Activated T-cell treated with anti-CD3 and anti-CD28 coated beads for 24 hours (primary cell): ENCODE data around the gene CACHD1.

ENCODE experiments used
- DNase-seq: peaks from one replicate; pipeline ENCODE4 v3.0.0-alpha.2; 2020; ENCODE audit warnings: low read depth

The CACHD1 gene

DNA sequence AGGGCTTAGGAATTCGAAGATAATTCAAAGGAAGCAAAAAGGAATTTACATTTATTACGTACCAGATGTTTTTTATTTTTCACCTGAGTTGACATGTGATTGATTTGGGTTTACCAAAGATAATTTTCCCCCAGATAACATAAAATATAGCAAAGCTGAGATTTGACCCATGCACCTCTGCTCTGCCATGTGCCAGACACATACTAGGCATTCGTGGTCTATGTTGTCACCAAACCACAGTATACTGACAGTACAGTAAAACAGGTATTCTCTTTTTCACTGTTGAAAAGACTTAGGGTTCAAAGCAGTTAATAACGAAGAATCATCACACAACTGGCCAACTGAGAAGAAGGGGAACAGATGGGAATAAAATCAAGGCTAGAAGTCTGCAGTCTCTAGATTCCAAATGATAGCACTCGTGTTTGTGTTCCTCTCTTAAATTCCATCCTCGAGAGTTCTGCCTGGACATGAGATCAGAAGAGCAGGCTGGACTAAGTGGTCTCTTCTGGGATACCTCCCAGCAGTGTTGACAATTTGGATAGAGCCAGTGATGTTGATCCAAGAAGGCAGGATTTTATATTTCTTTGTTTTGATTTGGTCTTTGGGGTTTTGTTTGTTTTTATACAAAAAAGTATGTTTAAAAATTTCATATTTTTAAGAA, 189.7 kb downstream of the CACHD1 start:
- no peak for DNase-seq

- no peak for DNase-seq
These were observed 193.7 kb downstream of the CACHD1 start for GRCh38 chr1:64663668-64664067.

DNA sequence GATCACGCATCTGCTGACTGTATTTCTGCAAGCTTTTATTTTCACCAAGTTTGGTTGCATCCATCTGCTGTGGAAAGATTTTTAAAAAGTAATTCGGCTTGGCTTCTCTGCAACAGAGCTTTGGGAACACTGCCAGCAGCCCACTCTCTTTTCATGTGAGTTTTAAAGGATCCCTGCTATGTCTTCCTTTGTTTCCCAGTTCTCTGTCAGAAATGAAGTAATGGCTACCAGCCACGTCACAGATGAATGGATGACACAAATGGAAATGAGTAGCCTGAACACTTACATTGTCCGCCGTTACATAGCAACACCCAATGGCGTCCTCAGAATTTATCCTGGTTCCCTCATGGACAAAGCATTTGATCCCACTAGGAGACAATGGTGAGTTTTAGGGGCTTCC, 194.4 kb downstream of the CACHD1 start:
- DNase-seq, result no peak

GRCh38 chr1:64669098-64669675, 199.3 kb downstream of the CACHD1 start:
- DNase-seq, result no peak

GRCh38 chr1:64675718-64676345, 205.9 kb downstream of the CACHD1 start:
- no peak for DNase-seq

DNA sequence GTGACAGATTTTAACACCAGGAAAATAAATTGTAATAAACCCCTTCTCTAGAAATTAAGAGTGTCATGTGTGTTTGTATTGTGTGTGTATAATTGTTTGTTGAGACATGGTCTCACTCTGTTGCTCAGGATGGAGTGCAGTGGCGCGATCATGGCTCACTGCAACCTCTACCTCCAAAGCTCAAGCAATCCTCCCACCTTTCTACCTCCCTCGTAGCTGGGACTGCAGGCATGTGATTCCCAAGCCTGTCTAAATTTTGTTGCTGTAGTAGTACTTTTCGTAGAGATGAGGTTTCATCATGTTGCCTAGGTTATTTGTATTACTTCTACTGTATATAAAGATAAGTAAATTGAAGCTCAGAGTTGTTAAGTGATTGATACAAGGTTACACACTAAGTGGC, 206.5 kb downstream of the CACHD1 start:
- DNase-seq, result no peak

DNA sequence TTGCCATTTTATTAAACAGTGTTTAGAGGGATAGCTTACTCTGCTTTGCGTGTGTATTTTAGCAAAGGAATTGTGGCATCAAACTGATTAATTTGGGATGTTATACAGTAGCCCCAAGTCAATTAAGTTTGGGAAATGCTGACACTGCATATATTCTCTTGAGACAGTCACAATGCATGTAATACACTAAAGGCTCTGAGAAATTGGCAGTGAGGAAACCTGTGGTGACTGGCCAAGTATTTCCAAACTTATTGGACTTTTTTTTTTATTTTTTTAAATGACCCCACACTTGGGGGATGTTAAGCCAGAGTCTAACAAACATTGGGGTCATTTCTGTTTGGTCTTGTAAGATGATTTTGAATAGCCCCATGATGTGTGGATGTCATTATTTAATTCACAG, 207.6 kb downstream of the CACHD1 start:
- DNase-seq, result no peak

DNA sequence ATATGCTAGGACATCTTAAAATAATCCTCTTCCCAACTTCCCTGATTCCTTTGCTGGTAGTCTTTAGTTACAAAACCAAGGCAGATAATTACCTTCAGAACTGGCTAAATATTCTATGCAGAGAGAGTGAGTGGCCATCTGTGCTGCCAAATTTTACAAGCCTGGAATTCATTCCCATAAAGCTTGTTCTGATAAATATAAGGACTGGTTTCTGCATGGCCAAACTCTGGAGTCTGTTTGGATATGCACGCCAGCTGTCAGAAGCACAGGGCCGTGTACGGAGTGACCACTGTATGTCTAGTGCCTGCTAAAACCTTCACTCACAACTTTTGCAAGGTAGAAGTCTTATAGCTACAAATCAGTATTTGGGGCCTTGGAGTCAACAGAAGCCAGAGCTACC, 208.4 kb downstream of the CACHD1 start:
- DNase-seq, result no peak

DNA sequence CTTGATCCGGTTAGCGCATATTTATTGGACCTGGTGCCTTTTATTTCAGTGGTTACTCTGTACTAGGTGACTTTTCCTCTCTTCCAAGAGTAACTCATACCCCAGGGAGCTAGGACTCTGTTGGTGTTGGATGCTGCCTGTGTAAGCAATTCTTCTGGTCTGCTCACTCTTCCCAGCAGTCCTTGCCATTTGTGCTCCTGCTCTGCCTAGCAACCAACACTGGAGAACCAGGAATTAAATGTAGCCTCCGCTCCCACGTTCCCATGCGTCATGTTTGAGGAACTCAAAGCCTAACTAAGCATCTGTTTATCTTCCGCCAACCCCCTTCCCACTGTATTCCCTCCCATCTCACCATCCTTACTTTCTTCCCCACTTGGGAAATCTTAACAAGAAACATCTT, 209.2 kb downstream of the CACHD1 start:
- no peak for DNase-seq

DNA sequence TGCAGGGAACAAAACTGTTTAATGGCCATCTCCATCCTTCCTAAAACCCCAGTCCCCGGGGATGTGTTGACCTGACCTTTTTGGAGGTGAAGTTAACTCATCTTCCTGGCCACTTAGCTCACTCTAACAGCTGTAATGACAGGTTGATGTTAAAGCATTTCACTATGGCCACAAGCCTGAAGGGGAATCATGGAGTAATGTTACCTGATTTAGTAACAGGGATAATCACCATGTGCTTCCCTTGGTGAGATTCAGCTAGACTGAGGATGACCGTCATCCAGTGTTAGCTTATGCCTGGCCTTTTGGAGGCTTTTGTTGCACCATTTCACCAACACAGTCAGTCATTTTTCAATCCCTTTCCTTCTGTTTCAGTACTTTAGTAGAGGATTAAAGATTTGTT, 210.7 kb downstream of the CACHD1 start:
- no peak for DNase-seq

DNA sequence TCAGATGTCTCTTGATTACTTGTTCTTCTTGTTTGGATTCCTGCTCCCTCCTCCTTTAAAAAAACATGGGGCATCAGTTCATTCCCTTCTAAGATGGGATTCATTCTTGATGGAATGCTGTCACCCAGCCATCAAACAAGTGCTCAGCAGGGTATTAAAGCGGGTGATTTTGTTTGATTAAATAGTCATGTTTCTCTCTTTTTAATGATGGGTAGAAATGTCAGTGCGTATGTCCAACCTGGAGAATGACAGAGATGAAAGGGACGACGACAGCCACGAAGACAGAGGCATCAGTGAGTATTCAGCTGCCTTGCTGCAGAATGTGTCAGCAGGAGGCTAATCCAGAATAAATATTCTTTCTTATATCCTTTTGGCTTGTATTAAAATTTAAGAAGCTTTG, 211.1 kb downstream of the CACHD1 start:
- DNase-seq, result no peak

GRCh38 chr1:64683419-64683818, 213.5 kb downstream of the CACHD1 start:
- DNase-seq, result no peak

DNA sequence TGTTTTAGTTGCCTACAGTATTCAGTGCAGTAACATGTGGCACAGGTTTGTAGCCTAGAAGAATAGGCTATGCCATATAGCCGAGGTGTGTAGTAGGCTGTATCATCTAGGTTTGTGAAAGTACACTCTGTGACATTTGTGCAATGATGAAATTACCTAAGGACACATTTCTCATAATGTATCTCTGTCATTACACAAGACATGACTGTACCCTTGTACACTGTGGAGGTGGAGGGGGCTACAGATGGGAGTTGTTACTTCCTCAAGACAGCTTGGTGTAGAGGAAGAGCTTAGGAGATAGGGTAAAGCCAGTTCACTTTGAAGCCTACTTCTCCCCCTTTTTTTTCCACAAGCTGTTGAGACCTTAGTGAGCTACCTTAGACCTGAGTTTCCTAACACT, 215.3 kb downstream of the CACHD1 start:
- no peak for DNase-seq

DNA sequence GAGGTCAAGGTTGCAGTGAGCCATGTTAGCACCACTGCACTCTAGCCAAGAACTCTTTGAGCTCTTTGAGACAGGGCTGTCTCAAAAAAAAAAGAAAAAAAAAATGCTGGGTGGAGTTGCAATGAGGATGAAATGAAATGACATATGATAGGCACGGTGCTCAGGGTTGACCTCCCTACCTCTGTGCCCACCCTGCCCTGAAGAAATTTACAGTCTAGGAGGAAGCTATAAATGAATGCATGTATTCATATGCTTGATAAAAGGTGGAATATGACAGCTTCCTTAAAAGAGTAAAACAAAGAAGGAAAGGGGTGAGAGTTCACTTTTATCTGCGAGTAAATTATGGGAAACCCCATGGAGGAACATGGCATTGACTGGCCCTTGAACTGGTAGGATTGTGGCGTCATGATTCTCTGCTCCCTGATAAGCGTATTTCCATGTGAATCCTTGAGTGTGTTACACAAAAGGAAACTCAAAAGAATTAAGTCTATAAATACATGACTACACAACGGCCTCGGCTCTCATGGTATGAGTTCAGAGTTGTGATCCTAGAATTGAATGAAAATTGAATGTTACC, 215.9 kb downstream of the CACHD1 start:
- DNase-seq, result no peak

- DNase-seq, result no peak
These were observed 217.1 kb downstream of the CACHD1 start for GRCh38 chr1:64686828-64687724.

- no peak for DNase-seq
These were observed 217.9 kb downstream of the CACHD1 start for GRCh38 chr1:64687725-64688327.

GRCh38 chr1:64691626-64692025, 221.7 kb downstream of the CACHD1 start:
- DNase-seq, result no peak

GRCh38 chr1:64692911-64693310, 223.0 kb downstream of the CACHD1 start:
- no peak for DNase-seq

DNA sequence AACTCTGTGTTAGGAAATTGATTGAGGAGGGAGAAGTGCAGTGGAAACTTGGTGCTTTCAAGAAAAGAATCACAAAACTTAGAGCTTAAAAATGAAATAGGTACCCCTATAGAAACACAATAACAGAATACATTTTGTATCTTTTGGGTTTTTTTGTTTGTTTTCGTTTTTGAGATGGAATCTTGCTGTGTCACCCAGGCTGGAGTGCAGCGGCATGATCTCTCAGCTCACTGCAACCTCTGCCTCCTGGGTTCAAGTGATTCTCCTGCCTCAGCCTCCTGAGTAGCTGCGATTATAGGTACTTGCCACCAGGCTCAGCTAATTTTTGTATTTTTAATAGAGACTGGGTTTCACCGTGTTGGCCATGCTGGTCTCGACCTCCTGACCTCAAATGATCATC, 223.5 kb downstream of the CACHD1 start:
- DNase-seq, result no peak

DNA sequence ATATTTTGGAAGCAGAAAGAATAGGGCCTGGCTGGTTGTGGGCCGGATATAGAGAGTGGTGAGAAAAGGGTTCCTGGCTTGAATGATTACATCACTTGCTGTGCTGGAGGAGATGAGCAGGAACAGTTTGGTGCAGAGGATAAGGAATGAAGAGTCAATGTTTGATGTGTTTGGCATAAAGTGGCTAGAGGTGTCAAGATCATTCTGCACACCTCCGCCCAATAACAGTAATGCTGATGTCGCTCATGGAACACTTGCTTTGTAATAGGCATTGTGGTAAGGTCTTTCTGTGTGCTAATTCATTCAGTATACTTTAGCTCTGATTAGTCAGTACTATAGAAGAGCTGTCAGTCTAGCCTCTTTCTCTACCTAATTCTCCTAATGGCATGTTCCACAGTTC, 226.9 kb downstream of the CACHD1 start:
- no peak for DNase-seq

- DNase-seq, result no peak
These were observed 229.4 kb downstream of the CACHD1 start for GRCh38 chr1:64699327-64699726.

DNA sequence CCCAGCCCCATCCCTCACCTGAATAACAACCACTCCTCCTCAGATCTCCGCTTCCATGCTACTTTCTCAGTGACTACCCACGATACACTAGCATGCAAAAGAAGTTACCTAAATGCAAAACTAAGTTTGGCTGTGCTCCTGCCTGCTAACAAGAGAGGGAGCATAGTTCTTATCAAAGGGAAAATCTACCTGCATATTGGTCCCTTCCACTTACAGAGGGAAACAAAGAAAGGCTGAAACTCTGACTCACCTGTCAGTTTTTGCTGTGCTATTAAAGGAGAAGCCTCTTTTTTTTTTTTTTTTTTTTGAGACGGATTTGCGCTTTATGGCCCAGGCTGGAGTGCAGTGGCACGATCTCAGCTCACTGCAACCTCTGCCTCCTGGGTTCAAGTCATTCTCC, 231.1 kb downstream of the CACHD1 start:
- no peak for DNase-seq
